ENCODE data around the gene AGPAT1. TPM values are rescaled to one million over a fixed set of nuclear protein-coding genes. Genes with fewer than 3 reads are reported as not detected.
A peak's percentile ranks its signal among the peaks of the same experiment; 100 is the strongest.
"Not testable (repeated sequence)": the region's sequence is repeated elsewhere in the genome, so short reads cannot be mapped to it uniquely, and the experiment has no call there.

The AGPAT1 gene
- total RNA-seq, 1 experiment from 2014 or later = 87.0 TPM

GRCh38 chr6:32187009-32187709, 11.3 kb upstream of the AGPAT1 start:
- no peak for DNase-seq (ENCODE audit: low read depth)

- DNase-seq (ENCODE audit: low read depth) = not testable (repeated sequence)
Measured at GRCh38 chr6:32186151-32186840, 10.4 kb upstream of the AGPAT1 start.

GRCh38 chr6:32185681-32186131, 9.8 kb upstream of the AGPAT1 start:
- peak; percentile 88 for DNase-seq (ENCODE audit: low read depth)

- no peak for DNase-seq (ENCODE audit: low read depth)
Measured at GRCh38 chr6:32184084-32184640, 8.3 kb upstream of the AGPAT1 start, which contains the start of gene AGER. Gene AGER, minus strand, starts transcription at chr6:32184253. Its CDS starts 31 bp downstream, at chr6:32184222.

GRCh38 chr6:32183483-32184083, 7.7 kb upstream of the AGPAT1 start:
- DNase-seq (ENCODE audit: low read depth) = no peak

- DNase-seq (ENCODE audit: low read depth) = no peak
Measured at GRCh38 chr6:32183030-32183429, 7.1 kb upstream of the AGPAT1 start.

GRCh38 chr6:32182555-32182981, 6.7 kb upstream of the AGPAT1 start:
- no peak for DNase-seq (ENCODE audit: low read depth)

- DNase-seq (ENCODE audit: low read depth) = no peak
Measured at GRCh38 chr6:32181915-32182529, 6.1 kb upstream of the AGPAT1 start.

- no peak for DNase-seq (ENCODE audit: low read depth)
Measured at GRCh38 chr6:32181148-32181702, 5.3 kb upstream of the AGPAT1 start.

- no peak for DNase-seq (ENCODE audit: low read depth)
Measured at GRCh38 chr6:32179766-32180405, 4.0 kb upstream of the AGPAT1 start.

GRCh38 chr6:32178547-32179440, 2.9 kb upstream of the AGPAT1 start:
- DNase-seq (ENCODE audit: low read depth) = no peak

GRCh38 chr6:32177788-32178546, 2.1 kb upstream of the AGPAT1 start, which contains the start of gene RNF5:
Gene RNF5, plus strand, starts transcription at chr6:32178405. Its CDS starts 107 bp downstream, at chr6:32178512.
- DNase-seq (ENCODE audit: low read depth) = peak; percentile 100

GRCh38 chr6:32177183-32177787, 1.4 kb upstream of the AGPAT1 start:
- DNase-seq (ENCODE audit: low read depth) = no peak

GRCh38 chr6:32176476-32177182, 745 bp upstream of the AGPAT1 start:
- DNase-seq (ENCODE audit: low read depth) = peak; percentile 70

GRCh38 chr6:32175322-32175710, 568 bp downstream of the AGPAT1 start:
- no peak for DNase-seq (ENCODE audit: low read depth)

- DNase-seq (ENCODE audit: low read depth) = no peak
Measured at GRCh38 chr6:32174416-32174815, 1.5 kb downstream of the AGPAT1 start.

- DNase-seq (ENCODE audit: low read depth) = no peak
Measured at GRCh38 chr6:32173051-32173727, 2.7 kb downstream of the AGPAT1 start.
